Natural killer cell (primary cell): ENCODE results near the gene GRK1. TPM values are rescaled to one million over a fixed set of nuclear protein-coding genes. Genes with fewer than 3 reads are reported as not detected.

ENCODE experiments used
- ATAC-seq, 3 donors: fragments of 150-1000 bp in 2 of 3; fragments of 200-7000 bp in 1 of 3; cut with Tn5 transposase; 1 replicate in 1 of 3; 2 replicates in 2 of 3; pipeline ENCODE4 v1.10.0; 2021; ENCODE audit warnings: mild to moderate bottlenecking in 2 of 3, moderate library complexity in 2 of 3
- DNase-seq, 2 donors: peaks; one replicate each; pipeline versions ENCODE4 v3.0.0 to v3.0.0-alpha.2; 2013 to 2021; ENCODE audit warnings: mixed read lengths in 1 of 2
- H3K27ac ChIP-seq: one replicate; pipeline ENCODE4 v1.5.1; 2013; ENCODE audit warnings: mild to moderate bottlenecking, low read length
- H3K27me3 ChIP-seq: one replicate; pipeline ENCODE4 v1.6.1; 2013; ENCODE audit warnings: low read length; ENCODE audit not compliant: control insufficient read depth, insufficient read depth
- H3K36me3 ChIP-seq: one replicate; pipeline ENCODE4 v1.6.1; 2013; ENCODE audit warnings: low read length; ENCODE audit not compliant: control insufficient read depth, insufficient read depth
- H3K4me1 ChIP-seq: one replicate; pipeline ENCODE4 v1.6.1; 2013; ENCODE audit warnings: low read length; ENCODE audit not compliant: control insufficient read depth, insufficient read depth
- H3K4me3 ChIP-seq: one replicate; pipeline ENCODE4 v1.5.1; 2013; ENCODE audit warnings: low read length
- H3K9me3 ChIP-seq: one replicate; pipeline ENCODE4 v1.6.1; 2013; ENCODE audit warnings: low read length; ENCODE audit not compliant: control insufficient read depth, insufficient read depth
- H3K27ac Mint-ChIP-seq, 2 donors: one replicate each; pipeline ENCODE4 v1.8.0; 2022; ENCODE audit warnings: mild to moderate bottlenecking in 2 of 2, mixed read lengths in 2 of 2, moderate library complexity in 1 of 2
- H3K27me3 Mint-ChIP-seq, 2 donors: one replicate each; pipeline ENCODE4 v1.8.0; 2022; ENCODE audit warnings: low read depth in 2 of 2, mixed read lengths in 2 of 2
- H3K36me3 Mint-ChIP-seq: one replicate; pipeline ENCODE4 v1.8.0; 2022; ENCODE audit warnings: mixed read lengths
- H3K4me1 Mint-ChIP-seq, 2 donors: one replicate each; pipeline ENCODE4 v1.8.0; 2022; ENCODE audit warnings: mixed read lengths in 2 of 2
- H3K4me3 Mint-ChIP-seq: one replicate; pipeline ENCODE4 v1.8.0; 2022; ENCODE audit warnings: mild to moderate bottlenecking, moderate library complexity, mixed read lengths
- H3K9me3 Mint-ChIP-seq, 2 donors: one replicate each; pipeline ENCODE4 v1.8.0; 2022; ENCODE audit warnings: mixed read lengths in 2 of 2
- WGBS: methylation state at CpG from one replicate; pipeline ENCODE4 v1.1.7; 2013; ENCODE audit warnings: missing lambda C conversion rate; ENCODE audit not compliant: insufficient coverage; 5-methylcytosine and 5-hydroxymethylcytosine counted together
- intact Hi-C: fragments of 100-400 bp; cut with micrococcal nuclease; formaldehyde crosslinking; loops from one replicate; pipeline ENCODE4 v1.14.2; 2022
- total RNA-seq, 4 donors: library from RNA; stranded (reverse); fragments of 120-200 nt in 1 of 4; gene quantifications; one replicate each; pipeline versions ENCODE4 v1.2.3 to v1.2.4, GENCODE V29; 2013 to 2022
- TF ChIP-seq, protein P1 (sequence below): fragments of 200-600 bp; IDR thresholded peaks from one replicate; pipeline ENCODE4 v1.8.0; 2022; ENCODE audit warnings: antibody characterized with exemption

GRK1 gene
- total RNA-seq, 3 donors from 2014 or later (not counting 1 experiment from before 2014, with no cell fraction given), result not detected

DNA sequence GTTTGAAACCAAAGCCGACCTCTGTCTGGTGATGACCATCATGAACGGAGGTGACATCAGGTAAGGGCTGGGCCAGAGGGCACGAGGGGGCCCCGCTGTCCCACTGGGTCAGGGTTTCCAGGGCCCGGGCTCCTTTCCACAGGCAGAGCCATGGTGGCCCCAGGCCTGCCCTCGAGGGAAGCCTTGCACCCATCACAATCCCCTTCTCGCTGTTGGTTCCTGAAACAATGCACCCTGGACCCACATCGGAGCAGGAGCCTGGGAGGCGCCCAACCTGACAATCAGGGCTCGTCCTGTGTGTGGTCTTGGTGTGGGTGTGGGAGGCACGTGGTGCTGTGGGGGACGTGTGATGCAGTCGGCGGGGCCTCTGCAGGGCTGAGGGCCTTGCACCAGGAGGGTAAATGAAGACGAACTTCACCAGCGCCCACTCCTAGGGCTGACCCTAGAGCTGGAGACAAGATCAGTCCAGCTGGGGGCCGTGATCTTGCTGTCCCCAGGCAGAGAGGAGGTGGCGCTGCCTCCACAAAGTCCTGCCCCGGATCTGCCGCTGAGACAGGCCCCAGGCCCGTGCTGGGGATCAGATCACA is 2.8 kb downstream of the GRK1 start:
- H3K4me1 ChIP-seq, result no peaks in the 10 kb centered on the region
- WGBS, result 87% methylated on average over 21 of the region's 21 CpGs

DNA sequence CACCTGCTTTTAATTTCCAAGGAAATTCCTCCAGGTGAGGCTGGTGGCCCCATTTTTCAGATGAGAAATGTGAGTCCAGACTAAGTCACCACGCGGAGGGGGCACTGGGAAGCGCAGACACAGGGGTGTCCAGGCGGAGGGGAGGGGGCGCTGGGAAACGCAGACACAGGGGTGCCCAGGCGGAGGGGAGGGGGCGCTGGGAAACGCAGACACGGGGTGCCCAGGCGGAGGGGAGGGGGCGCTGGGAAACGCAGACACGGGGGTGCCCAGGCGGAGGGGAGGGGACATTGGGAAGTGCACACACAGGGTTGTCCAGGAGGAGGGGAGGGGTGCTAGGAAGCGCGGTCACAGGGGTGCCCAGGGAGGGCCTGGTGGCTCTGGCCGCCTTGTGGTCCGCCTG is 3.5 kb downstream of the GRK1 start:
- H3K4me3 ChIP-seq, result no peak overlapping the region
- no peak for ATAC-seq
- no peaks in the 10 kb centered on the region for H3K4me1 ChIP-seq
- TF ChIP-seq, protein P1, sequence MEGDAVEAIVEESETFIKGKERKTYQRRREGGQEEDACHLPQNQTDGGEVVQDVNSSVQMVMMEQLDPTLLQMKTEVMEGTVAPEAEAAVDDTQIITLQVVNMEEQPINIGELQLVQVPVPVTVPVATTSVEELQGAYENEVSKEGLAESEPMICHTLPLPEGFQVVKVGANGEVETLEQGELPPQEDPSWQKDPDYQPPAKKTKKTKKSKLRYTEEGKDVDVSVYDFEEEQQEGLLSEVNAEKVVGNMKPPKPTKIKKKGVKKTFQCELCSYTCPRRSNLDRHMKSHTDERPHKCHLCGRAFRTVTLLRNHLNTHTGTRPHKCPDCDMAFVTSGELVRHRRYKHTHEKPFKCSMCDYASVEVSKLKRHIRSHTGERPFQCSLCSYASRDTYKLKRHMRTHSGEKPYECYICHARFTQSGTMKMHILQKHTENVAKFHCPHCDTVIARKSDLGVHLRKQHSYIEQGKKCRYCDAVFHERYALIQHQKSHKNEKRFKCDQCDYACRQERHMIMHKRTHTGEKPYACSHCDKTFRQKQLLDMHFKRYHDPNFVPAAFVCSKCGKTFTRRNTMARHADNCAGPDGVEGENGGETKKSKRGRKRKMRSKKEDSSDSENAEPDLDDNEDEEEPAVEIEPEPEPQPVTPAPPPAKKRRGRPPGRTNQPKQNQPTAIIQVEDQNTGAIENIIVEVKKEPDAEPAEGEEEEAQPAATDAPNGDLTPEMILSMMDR, result no peak
- Mint-ChIP-seq H3K27ac (no peak overlapping the region), H3K27me3 (no peaks in the 10 kb centered on the region), H3K4me3 (no peak overlapping the region), H3K36me3 (no peaks in the 10 kb centered on the region), H3K9me3 (peaks cover 4% of the 10 kb centered on the region in 2 donors), H3K4me1 (peaks cover 0 to 7% of the 10 kb centered on the region in 2 donors)
- intact Hi-C loops, result no loop called here
- H3K27ac ChIP-seq, result no peak overlapping the region
- WGBS, result 92% methylated on average over 19 of the region's 19 CpGs
- H3K36me3 ChIP-seq, result no peaks in the 10 kb centered on the region
- H3K9me3 ChIP-seq, result no peaks in the 10 kb centered on the region
- DNase-seq, result peak in 1 of 2 donors; percentile 13
- no peaks in the 10 kb centered on the region for H3K27me3 ChIP-seq

More for the DNA sequence above, 2.8 kb downstream of the GRK1 start:
- Mint-ChIP-seq H3K9me3 (peaks cover 4% of the 10 kb centered on the region in 2 donors), H3K4me1 (peaks cover 0 to 7% of the 10 kb centered on the region in 2 donors), H3K36me3 (no peaks in the 10 kb centered on the region), H3K27ac (no peak overlapping the region), H3K27me3 (no peaks in the 10 kb centered on the region), H3K4me3 (no peak overlapping the region)
- Histone ChIP-seq H3K9me3 (no peaks in the 10 kb centered on the region), H3K4me3 (no peak overlapping the region), H3K27me3 (no peaks in the 10 kb centered on the region), H3K27ac (no peak overlapping the region), H3K36me3 (no peaks in the 10 kb centered on the region)
- intact Hi-C loops, result no loop called here
- DNase-seq, result peak in 1 of 2 donors; percentile 10
- TF ChIP-seq, protein P1, result no peak
- ATAC-seq, result no peak

DNA sequence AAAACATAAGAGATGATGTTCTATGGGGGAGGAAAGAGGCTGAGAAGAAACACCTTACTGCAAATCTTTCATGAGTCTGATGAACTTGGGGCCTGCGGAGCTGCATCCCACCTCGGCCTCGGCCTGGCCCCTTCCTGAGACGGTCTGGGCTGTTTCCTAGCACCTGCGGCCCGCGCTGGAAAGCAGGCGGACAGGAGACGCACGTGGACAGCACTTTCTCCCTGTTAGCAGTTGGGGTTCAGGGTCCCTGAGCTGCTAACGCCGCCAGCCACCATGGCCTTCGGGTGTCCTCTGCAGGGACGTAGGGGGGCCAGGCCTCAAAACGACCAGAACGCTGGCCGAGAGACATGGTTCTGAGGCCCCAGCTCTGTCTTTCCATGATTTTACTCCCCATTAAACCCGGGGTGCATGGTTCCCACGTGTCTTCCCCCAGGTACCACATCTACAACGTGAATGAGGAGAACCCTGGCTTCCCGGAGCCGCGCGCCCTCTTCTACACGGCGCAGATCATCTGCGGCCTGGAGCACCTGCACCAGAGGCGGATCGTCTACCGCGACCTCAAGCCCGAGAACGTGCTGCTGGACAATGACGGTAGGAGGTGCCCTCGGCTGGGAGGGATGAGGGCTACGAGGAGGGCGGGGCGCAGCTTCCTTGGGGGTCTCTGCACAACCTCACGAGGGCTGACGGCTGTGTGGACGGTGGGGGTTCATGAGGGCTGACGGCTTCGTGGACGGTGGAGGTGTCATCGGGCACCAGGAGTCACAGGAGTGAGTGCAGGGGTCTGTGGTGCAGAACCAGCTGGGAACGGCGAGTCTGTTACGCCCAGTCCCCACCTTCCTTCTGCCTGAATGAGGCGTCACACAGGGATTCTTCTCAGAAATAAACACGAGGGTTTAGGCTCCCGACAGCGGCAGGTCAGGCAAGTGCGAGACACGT is 4.3 kb downstream of the GRK1 start:
- Histone ChIP-seq H3K27ac (no peak overlapping the region), H3K27me3 (no peaks in the 10 kb centered on the region), H3K9me3 (no peaks in the 10 kb centered on the region), H3K4me1 (no peaks in the 10 kb centered on the region), H3K36me3 (no peaks in the 10 kb centered on the region), H3K4me3 (no peak overlapping the region)
- DNase-seq, result peak in 1 of 2 donors; percentile 10
- Mint-ChIP-seq H3K4me3 (no peak overlapping the region), H3K36me3 (no peaks in the 10 kb centered on the region), H3K9me3 (peaks cover 4% of the 10 kb centered on the region in 2 donors), H3K27me3 (no peaks in the 10 kb centered on the region), H3K27ac (no peak overlapping the region), H3K4me1 (peaks cover 0 to 7% of the 10 kb centered on the region in 2 donors)
- intact Hi-C loops, result no loop called here
- no peak for ATAC-seq
- 95% methylated on average over 54 of the region's 54 CpGs for WGBS
- TF ChIP-seq, protein P1, result no peak
